Measurements from ENCODE around the gene VWA8.
A peak's percentile ranks its signal among the peaks of the same experiment; 100 is the strongest.

VWA8 gene

GRCh38 chr13:41563341-41563983 is 397.4 kb downstream of the VWA8 start:
- H3K4me3 ChIP-seq (ENCODE audit: low read length) = no peak overlapping the region
- DNase-seq (ENCODE audit: low read depth) = peak; percentile 43
- TF ChIP-seq, protein P1, sequence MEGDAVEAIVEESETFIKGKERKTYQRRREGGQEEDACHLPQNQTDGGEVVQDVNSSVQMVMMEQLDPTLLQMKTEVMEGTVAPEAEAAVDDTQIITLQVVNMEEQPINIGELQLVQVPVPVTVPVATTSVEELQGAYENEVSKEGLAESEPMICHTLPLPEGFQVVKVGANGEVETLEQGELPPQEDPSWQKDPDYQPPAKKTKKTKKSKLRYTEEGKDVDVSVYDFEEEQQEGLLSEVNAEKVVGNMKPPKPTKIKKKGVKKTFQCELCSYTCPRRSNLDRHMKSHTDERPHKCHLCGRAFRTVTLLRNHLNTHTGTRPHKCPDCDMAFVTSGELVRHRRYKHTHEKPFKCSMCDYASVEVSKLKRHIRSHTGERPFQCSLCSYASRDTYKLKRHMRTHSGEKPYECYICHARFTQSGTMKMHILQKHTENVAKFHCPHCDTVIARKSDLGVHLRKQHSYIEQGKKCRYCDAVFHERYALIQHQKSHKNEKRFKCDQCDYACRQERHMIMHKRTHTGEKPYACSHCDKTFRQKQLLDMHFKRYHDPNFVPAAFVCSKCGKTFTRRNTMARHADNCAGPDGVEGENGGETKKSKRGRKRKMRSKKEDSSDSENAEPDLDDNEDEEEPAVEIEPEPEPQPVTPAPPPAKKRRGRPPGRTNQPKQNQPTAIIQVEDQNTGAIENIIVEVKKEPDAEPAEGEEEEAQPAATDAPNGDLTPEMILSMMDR (IDR thresholded peaks at IDR 0.05; ENCODE audit: insufficient read depth, low read depth, low read length, missing control alignments) = no peak

DNA sequence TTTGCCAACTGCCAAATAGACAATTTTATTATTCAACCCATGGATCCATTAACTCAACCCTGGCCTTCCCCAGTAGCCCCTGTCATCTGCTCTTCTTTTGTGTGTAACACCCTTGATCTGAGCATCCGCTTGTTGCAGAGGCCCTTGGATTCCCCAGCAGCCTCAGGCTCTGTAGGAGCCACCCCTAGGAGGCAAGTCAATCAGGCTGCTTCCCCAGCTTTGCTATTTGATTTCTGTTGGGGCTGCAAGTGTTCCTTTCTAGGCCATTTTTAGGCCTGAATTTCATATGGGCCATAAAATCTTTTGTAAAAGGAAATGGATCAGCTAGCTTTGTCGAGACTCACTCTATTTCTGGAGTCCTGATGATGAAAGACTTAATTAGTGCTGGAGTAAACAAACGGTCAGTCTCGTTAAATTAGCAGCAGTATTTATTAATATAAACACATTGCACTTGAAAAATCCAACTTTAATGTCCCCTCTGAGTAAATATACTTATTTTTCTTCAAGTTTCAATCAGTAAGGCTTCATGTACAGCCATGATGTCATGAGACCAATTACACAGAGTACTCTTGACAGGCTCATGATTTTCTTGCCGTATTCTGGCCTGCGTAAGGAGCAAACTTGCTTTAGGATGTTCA is 398.2 kb downstream of the VWA8 start:
- H3K4me3 ChIP-seq (ENCODE audit: low read length) = no peak overlapping the region
- no peak for DNase-seq (ENCODE audit: low read depth)
- TF ChIP-seq, protein P1 (IDR thresholded peaks at IDR 0.05; ENCODE audit: insufficient read depth, low read depth, low read length, missing control alignments) = no peak

GRCh38 chr13:41562083-41562482 is 398.8 kb downstream of the VWA8 start:
- no peak overlapping the region for H3K4me3 ChIP-seq (ENCODE audit: low read length)
- DNase-seq (ENCODE audit: low read depth) = peak; percentile 62
- TF ChIP-seq, protein P1 (IDR thresholded peaks at IDR 0.05; ENCODE audit: insufficient read depth, low read depth, low read length, missing control alignments) = no peak

GRCh38 chr13:41561170-41561569 is 399.7 kb downstream of the VWA8 start:
- H3K4me3 ChIP-seq (ENCODE audit: low read length) = no peak overlapping the region
- TF ChIP-seq, protein P1 (IDR thresholded peaks at IDR 0.05; ENCODE audit: insufficient read depth, low read depth, low read length, missing control alignments) = no peak
- DNase-seq (ENCODE audit: low read depth) = no peak

DNA sequence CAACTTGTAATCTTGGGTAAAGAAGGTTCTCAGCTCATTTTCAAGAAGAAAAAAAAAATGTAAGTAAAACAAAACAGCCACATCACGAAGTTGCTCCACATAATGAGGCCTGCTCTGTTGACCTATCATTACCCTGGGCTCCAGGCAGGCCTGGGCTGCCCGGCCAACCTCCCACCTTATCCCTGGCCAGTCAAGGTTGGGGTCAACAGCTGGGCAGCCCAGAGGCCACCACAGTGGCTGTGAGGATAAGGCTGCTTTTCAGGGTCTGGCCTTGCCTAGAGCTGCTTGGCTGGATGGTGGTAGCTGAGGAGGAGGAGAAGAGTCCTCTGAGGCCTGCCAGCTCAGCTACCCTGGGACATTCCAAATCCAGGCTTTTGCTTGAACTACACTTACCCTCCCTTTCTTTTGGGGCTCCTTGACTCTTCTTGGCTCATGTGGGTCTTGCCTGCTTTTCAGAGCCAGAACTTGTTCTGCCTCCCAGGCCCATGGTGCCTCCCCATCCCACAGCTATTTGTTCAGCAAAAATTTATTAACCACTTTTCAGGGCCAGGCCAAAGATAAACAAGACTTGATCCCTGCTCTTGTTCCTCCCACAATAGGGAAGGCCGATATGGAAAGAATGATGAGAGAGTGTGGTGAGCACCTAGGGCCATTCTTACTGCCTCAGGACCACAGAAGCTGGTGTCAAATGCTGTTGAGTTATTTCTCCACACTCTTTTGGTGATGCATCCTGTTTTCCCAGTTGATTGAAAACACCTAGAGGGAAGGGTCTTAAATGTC is 401.9 kb downstream of the VWA8 start:
- TF ChIP-seq, protein P1 (IDR thresholded peaks at IDR 0.05; ENCODE audit: insufficient read depth, low read depth, low read length, missing control alignments) = no peak
- DNase-seq (ENCODE audit: low read depth) = no peak

DNA sequence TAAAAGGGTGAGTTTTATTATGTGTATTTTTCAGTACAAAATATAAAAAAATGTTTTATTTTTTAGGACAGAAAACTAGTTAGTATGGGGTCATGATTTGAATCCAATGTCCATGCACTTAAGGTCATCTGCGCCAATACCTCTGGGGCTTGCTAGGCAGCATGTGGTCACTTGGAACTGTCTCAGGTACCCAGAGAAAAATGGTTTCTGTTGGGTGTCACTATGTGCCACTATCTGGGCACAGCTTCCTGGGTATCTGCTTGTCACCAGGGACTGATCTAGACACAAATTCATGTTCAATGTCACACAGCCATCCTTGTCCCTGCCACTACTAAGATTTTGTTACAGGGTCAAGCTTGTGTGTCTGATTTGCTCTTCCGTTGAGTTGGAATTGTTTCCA is 403.2 kb downstream of the VWA8 start:
- no peak overlapping the region for H3K4me3 ChIP-seq (ENCODE audit: low read length)
- TF ChIP-seq, protein P1 (IDR thresholded peaks at IDR 0.05; ENCODE audit: insufficient read depth, low read depth, low read length, missing control alignments) = no peak
- DNase-seq (ENCODE audit: low read depth) = no peak

More for the DNA sequence above, 401.9 kb downstream of the VWA8 start:
- H3K4me3 ChIP-seq (ENCODE audit: low read length) = no peak overlapping the region
